GM18519 (cell line): ENCODE data around the gene PCNX1.
"Not testable (repeated sequence)": the region's sequence is repeated elsewhere in the genome, so short reads cannot be mapped to it uniquely, and the experiment has no call there.

Experiments used
- ATAC-seq: cut with Tn5 transposase; IDR thresholded peaks from one replicate; pipeline ENCODE4 v1.9.1; 2021; ENCODE audit warnings: mild to moderate bottlenecking, moderate library complexity; ENCODE audit not compliant: unreplicated experiment, low FRiP score

PCNX1 gene

DNA sequence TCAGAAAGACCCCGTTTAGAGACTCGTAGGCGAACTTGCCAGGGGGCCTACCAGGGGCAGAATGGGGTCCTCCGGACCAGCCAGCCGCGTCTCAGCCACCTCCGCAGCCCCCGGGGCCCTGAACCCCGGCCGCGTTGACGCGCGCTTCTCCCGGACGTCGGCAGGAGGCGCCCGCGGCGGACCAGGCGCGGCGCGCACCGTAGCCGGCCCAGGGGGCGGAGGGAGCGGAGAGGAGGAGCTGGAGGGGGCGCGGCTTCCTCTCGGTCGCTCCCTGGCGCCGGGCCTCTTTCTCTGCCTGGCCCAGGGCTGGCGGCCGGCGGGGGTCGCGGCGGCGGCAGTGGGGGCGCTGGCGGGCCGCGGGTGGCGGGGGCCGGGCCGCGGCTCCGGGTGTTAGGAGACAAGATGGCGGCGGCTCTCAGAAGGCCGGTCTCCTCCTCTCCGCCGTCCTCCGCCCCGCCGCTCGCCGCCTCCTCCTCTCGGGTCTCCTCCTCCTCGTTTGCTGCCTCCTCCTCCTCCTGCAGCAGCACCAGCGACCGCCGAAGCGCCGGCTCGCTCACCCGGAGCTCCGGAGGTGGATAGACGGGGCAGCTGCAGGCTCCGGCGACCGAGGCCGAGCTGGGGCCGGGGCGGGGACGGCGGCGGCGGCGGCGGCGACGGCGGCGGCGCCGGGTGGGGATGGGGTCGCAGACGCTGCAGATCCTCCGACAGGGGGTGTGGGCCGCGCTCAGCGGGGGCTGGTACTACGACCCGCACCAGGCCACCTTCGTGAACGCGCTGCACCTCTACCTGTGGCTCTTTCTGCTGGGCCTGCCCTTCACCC, at the start of gene PCNX1:
PCNX1 (plus strand) TSS at position 284 of the 820 bp plus-strand sequence; CDS start at position 676, 392 bp downstream.
- ATAC-seq, result peak; percentile 54

DNA sequence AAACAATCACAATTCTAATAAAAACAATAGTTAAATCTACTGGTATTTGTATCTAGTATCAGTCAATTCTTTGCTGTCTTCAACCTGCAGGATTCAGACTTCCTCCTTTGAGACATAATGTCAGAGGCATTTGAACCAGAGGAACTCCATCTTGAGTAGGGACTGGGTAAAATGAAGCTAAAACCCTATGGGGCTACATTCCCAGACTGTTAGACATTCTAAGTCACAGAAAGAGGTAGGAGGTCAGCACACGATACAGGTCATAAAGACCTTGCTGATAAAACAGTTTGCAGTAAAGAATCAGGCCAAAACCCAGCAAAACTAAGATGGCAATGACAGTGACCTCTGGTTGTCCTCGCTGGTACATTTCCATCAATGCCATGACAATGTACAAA, 49.8 kb upstream of the PCNX1 start:
- no peak for ATAC-seq

DNA sequence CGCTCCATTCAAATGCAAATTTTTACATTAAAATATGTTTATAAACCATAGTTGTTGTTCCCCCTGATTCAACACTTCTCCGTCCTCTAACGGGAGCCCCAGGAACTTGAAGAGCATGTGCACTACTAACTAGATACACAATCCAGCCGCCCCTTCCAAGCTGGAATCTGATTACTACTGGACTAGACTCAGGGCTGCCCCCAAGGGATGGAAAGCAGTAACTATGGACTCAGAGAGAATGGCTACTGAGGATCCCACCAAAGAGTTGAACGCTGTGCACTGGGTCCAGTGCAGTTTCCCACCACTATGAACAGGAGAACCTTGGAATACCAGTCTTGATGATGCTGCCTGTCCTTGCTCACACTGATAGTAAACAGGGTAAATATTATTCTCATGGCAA, 48.6 kb upstream of the PCNX1 start:
- ATAC-seq, result no peak

DNA sequence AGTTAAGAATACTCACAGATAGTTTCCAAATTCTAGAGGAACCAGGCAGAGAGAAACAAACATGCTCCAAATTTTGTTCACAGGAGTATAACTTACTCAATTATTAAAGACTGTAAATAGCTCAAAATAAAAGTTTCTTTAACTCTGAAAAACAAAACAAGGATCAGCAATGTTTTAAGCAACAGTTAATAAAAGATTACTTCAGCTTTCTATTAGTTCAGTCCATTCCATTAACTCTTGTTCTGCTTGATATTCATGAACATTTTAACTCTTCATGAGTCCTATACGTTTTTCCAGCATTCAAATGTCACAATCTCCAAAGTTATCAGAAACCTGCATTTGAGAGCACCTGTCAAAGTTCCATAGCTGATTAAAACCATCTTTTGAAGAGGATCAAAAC, 40.3 kb upstream of the PCNX1 start:
- ATAC-seq, result not testable (repeated sequence)

DNA sequence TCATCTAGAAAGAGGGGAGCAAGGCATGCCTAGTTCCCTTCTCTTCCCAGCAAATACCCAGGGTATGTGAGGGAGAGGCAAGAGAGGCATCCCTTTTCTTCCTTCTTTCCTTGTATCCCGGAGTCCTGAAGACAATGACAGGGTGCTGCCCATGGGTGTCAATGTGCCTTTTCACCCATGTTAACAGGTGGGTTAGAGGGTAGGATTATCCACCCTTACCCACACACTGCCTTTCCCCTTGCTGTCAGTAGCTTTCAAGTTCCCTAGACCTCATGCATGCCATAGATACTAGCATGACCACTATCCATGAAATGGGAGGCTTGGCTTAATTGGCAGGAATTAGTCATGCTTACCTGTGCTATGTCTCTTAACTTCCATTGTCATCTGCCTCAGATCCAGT, 36.3 kb upstream of the PCNX1 start:
- no peak for ATAC-seq

DNA sequence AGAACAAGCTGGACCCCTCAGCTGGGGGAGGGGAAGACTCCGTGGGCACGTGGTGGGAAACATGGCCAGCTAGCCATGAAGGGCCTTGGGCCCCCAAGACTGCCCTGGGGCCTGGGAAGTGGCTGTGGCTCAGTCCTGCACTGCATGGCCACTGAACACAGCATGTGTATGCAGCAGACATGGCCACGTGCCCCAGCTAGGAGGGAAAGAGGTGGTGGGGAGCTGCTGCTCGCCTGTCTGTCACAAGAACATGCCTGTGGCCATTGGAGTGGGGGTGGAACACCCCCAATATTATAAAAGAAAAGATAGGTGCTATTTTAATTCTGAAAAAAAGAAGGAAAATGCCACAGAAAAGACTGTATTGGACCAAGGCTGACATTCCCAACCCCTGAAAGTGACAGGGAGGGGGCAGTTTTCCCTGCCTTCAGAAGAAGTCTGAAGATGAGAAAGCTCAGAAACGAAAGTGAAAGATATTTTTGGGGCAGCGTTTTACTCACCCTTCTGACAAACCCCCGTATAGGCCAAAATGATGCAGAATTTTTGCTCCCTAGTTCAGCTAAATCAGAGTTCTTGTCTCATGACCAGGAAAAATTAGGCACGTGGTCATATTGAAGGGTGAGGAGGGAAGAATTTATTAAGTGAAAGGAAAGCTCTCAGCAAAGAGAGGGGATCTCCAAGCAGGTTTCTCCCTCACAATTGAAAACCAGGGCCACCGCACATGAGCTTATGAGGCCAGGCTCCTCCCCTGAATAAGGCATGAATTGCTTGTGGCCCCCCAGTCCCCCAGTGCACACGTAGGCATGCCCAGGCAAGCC, 35.2 kb upstream of the PCNX1 start:
- ATAC-seq, result no peak

DNA sequence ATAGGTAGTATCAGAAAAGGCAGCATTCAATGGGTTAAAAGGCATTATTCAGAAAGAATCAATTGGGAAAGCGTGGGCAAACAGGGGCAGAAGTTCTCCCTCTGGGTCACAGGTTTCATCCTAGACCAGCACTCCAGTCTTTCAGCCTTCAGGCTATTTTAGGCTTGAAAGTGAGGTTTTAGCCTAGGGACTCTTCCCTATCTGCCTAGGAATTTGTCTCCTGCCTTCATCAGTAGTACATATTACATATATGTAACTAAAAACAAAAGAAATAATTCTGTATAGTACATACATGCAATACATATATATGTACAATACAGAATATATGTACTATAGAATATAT, 34.6 kb upstream of the PCNX1 start:
- ATAC-seq, result no peak

DNA sequence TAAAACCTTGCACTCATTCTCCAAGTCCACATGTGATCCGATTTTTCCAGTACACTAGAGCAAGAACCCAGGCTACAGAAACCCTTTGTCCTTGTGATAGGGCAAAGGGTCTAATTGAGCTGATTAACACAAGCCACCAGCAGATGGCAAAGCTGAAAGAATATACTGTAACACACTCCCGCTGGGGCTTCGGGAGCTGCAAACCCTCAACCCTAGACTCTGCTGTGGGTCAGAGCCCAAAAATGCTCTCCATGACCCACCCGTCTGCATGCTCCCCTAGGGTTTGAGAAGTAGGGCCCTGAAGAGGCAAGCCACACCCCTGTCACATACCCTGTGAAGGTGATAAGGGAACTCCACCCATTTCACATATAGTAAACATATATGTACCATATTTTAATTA, 33.6 kb upstream of the PCNX1 start:
- no peak for ATAC-seq

DNA sequence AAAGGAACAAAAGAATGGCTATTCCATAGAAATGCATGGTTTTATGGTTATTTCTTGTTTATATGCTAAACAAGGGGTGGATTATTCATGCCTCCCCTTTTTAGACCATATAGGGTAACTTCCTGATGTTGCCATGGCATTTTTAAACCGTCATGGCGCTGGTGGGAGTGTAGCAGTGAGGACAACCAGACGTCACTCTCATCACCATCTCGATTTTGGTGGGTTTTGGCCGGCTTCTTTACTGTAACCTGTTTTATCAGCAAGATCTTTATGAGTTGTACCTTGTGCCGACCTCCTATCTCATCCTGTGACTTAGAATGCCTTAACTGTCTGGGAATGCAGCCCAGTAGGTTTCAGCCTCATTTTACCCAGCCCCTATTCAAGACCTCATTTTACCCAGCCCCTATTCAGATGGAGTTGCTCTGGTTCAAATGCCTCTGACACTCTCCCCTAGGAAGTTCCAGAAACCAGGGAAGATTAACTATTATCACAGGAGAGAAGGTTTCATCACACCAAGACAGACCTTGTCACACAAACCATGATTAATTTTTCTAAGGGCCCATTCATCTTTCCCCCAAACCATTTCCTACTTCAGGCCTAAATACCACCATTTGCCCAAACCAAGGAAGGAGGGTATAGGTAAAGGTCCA, 31.3 kb upstream of the PCNX1 start:
- ATAC-seq, result not testable (repeated sequence)

DNA sequence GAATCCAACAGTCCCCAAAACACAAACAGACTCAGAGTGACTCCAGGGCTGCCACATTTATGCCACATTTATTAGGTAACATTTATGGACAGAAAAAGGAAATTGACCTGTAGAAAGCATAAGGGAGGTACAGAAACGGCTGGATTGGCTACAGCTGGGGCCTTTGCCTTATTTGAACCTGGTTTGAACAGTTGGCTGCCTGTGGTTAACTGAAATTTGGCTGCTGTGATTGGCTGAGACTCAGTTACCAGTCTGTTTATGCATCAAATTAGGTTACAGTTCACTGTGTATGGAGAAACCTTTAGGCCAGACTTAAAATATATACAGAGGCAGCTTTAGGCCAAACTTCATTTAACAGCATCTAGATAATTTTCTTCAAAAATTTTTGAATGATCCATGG, 27.8 kb upstream of the PCNX1 start:
- no peak for ATAC-seq

DNA sequence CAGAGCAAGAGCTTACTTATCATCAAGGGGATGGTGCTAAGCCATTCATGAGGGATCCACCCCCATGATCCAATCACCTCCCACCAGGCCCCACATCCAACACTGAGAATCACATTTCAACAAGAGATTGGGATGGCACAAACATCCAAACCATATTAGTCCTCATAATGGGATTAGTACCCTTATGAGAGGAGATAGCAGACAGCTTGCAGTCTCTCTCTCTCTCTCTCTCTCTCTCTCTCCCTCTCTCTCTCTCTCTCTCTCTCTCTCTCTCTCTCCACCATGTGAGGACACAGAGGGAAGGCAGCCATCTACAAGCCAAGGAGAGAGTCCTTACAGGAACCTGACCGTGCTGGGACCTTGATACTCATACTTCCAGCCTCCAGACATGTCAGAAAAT, 26.4 kb upstream of the PCNX1 start:
- not testable (repeated sequence) for ATAC-seq

DNA sequence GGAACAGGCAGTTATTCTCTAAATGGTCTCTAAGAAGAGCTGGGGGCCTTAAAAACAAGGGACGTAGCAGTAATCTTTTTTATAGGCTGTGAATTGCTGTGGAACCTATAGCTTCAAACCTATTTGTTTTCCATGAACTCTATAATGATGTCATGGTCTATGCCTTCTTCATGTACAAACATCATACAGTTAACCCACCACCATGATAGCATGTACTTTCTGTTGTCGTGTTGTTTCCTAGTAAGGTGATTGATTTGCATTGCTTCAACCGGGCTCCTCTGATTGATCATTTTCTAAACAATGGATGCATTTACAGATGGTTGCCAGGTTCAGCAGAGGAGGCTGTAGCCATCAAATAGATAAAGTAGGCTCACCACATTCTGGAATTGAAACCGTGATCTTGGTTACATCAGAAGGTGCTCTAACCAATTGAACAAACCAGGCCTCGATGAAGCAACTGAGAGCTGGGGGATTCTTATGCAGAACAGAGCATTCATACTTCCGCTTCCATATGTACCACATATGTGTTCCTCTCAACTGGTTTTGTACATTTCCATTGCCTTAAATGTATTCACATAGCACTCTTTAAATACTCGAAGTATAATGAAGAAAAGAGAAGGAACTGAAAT, 25.6 kb upstream of the PCNX1 start:
- ATAC-seq, result peak; percentile 37

DNA sequence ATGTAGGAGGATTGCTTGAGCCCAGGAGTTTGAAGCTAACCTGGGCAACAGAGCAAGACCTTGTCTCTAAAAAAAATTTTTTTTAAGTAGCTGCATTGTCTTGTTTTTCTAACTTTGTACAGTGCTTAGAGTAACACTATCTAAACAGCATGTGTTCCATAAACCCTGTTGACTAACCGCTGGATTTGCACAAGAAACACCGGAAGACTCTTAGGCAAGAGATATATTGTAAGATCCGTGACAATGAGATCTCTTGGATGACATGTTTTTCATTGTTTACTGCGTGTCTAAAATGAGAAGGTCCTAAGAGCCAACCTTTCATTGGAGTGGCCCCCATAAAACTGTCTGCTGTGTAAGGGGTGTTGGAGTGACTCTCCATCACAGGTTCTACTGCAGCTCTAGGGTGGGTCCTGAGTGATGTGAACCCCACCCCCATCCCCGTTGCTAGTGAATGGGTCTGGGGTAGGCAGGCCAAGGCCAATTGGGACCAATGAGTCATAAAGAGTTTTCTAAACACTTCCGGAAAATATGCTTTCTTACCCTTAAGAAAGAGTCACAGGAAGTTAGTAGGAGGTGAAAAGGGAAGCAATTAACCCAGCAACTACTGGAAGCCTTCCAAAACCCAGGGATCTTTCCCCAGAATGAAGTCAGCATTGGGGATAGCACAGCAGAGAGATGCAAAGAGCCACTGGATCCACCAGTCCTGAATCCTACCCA, 24.3 kb upstream of the PCNX1 start:
- no peak for ATAC-seq

DNA sequence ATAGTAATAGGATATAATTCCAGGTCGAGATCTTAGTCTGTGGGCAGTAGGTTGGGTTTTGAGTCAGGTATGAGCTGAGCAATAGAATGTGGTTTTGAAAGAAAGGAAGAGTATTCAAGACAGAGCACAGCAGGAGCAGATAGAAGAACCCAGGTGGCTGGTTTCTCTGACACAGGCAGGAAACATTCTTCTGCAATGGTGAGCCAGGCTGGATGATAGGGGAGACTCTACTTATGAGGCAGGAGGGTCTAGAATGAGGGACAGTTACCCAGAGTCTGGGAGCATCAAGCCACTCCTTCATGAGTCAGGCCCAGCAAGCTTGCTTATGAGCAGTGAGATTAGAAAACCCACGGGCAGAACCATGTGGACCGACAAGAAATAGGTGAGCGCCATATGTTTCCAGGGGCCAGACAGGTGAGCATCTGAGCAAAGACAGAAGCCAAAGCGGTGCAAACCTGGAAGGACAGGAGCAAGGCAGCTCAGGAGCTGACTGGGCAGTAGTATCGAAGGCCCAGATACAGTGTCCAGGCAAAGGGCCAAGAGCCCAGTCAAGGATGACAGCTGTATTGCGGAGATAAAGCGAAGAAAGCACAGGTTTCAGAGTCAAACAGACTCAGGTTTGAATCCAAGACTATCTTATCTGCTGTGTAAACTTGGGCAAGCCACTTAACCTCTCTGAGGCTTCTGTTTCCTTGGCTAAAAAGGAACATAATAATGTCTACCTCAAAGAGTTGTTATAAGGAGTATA, 22.5 kb upstream of the PCNX1 start:
- ATAC-seq, result no peak

DNA sequence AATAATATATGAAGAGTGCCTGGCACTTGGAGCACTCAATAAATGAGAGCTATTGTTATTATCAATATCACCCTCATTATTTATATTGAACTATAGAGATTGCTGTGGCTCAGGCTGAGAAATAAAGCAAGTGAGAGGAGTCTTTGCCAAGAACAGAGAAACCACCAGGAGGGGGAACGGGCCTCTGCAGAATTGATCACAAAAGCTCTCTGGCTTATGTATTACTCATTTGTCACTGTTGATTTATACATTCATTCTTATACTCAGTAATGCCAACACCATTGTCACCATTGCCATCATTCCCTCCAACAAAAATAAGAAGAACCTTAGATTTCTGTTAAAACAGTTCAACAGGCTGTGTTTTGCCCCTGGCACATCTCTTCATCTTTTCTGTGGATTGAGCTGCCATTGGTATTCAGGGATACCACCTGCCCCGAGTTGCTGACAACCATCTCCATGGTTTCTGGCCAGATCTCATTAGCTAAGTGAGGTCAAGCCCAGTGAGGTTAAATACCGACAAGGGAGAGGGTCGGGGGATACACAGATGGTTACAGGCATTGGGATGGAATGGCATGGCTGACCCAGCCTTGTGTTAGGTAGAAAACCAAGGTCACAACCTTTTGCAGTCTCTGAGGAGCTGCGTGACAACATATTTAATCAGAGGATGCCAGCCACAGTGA, 21.8 kb upstream of the PCNX1 start:
- no peak for ATAC-seq

DNA sequence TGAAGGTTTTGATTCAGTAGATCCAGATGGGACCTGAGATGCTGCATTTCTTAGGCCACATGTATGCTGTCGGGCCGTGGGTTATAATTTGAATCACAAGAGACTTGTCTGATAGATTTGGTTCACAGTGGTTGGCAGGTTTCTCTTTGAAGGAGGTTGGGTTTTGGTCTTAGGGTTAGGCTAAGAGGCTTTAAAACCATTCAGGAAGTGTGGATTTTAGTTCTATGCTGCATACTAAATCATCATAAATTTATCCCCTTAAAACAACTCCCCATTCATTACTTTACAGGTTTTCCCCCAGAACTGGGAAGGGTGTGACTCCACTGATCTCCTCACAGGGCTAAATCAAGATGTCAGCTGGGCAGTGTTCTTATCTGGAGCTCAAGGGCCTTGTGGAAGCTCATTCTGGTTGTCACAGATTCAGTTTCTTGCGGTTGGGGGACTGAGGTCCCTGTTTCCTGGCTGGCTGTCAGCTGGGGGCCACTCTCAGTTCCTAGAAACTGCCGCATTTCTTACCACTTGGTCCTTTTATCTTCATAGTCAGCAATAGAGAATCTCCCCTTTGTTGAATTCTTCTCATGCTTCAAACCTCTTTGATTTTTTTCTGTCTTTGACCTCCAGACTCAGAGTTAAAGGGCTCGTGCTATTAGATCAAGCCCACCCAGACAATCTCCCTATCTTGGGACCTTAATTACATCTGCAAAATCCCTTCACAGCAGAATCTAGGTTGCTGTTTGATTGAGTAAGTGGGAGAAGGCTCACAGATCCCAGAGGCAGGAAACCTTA, 20.6 kb upstream of the PCNX1 start:
- no peak for ATAC-seq

DNA sequence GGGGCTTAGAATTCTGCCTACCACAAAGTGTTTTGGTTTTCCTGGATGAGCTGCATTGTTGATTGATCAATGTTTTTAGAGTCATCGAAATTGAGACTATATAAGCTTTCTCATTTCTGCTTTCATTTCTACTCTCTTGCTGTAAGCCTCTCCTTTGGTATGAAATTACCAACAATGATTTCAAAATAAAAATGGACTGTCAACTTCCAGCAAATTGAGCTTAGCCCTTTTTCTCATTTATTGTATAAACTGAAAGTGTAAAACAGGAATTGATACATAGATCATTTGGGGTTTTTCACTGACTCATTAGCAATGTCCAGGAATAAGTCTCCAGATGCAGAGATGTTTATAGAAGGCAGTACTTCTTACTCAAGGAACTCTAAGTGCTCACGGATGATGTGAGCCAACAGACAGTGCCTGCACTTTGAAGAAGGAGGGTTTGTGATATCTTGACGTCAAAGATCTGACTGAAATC, 20.0 kb upstream of the PCNX1 start:
- ATAC-seq, result peak; percentile 40
